C1 segment of cervical spinal cord (tissue), 14 donors: ENCODE measurements around the gene NAT10.
A peak's percentile ranks its signal among the peaks of the same experiment; 100 is the strongest.

ENCODE experiments used
- DNase-seq, 14 donors: peaks; one replicate each; lab custom pipeline; 2025; lab: John Stamatoyannopoulos, UW

The NAT10 gene

GRCh38 chr11:34149274-34149673, 43.8 kb downstream of the NAT10 start:
- DNase-seq, result no peak

GRCh38 chr11:34149786-34150185, 44.4 kb downstream of the NAT10 start:
- no peak for DNase-seq

GRCh38 chr11:34150494-34151151, 45.2 kb downstream of the NAT10 start:
- no peak for DNase-seq

- no peak for DNase-seq
These were observed 45.7 kb downstream of the NAT10 start for GRCh38 chr11:34151166-34151565.

- no peak for DNase-seq
These were observed 46.8 kb downstream of the NAT10 start for GRCh38 chr11:34151916-34152845.

- no peak for DNase-seq
These were observed 48.8 kb downstream of the NAT10 start for GRCh38 chr11:34154059-34154875.

GRCh38 chr11:34155057-34155756, 49.8 kb downstream of the NAT10 start:
- peak in 4 of 14 donors; percentile 15 to 38 (median 23) for DNase-seq

- peak in 1 of 14 donors; percentile 26 for DNase-seq
These were observed 50.3 kb downstream of the NAT10 start for GRCh38 chr11:34155757-34156062.

GRCh38 chr11:34157163-34157562, 51.7 kb downstream of the NAT10 start:
- DNase-seq, result no peak

- DNase-seq, result no peak
These were observed 53.2 kb downstream of the NAT10 start for GRCh38 chr11:34158661-34159060.

GRCh38 chr11:34160049-34160721, 54.8 kb downstream of the NAT10 start:
- DNase-seq, result no peak

- no peak for DNase-seq
These were observed 55.4 kb downstream of the NAT10 start for GRCh38 chr11:34160791-34161190.

- DNase-seq, result no peak
These were observed 55.9 kb downstream of the NAT10 start for GRCh38 chr11:34161361-34161760.

GRCh38 chr11:34161812-34162492, 56.5 kb downstream of the NAT10 start:
- no peak for DNase-seq

GRCh38 chr11:34162493-34162820, 57.0 kb downstream of the NAT10 start:
- no peak for DNase-seq

GRCh38 chr11:34162856-34163255, 57.4 kb downstream of the NAT10 start:
- no peak for DNase-seq

GRCh38 chr11:34165121-34165520, 59.7 kb downstream of the NAT10 start:
- DNase-seq, result no peak

GRCh38 chr11:34165786-34166555, 60.5 kb downstream of the NAT10 start:
- peak in 2 of 14 donors; percentile 7 to 24 for DNase-seq

- no peak for DNase-seq
These were observed 61.6 kb downstream of the NAT10 start for GRCh38 chr11:34166806-34167740.
